ENCODE data around the gene PSMD13.
A peak's percentile ranks its signal among the peaks of the same experiment; 100 is the strongest.
"Not testable (repeated sequence)": the region's sequence is repeated elsewhere in the genome, so short reads cannot be mapped to it uniquely, and the experiment has no call there.

Gene PSMD13

DNA sequence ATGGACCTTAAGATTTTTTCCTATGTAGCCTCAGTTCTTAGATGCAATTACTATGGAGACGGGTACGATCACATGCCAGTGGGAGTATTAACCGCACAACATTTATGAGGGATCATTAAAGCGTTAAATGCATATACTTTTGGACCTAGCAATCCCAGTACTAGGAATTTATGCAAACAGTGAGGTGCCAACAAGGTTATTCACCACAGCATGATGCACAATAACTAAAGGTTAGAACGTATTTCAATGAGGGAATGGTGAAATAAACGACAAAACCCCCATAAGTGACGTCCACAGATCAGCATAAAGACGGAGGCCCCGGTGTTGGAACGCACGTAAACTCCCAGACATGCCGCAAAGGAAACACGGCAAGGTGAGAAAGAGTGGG, 1.2 kb upstream of the PSMD13 start:
- peak overlapping the region; percentile 84 for H3K4me3 ChIP-seq (ENCODE audit: low read length)
- DNase-seq (ENCODE audit: low read depth, low spot score): no peak

GRCh38 chr11:235997-236773, 591 bp upstream of the PSMD13 start, which contains the start of gene SIRT3:
TSS of gene SIRT3 (minus strand) at chr11:236342. CDS start at chr11:236328, 14 bp downstream.
- H3K4me3 ChIP-seq (ENCODE audit: low read length): peak within 1 kb of the TSS; percentile 84
- DNase-seq (ENCODE audit: low read depth, low spot score): peak; percentile 74

DNA sequence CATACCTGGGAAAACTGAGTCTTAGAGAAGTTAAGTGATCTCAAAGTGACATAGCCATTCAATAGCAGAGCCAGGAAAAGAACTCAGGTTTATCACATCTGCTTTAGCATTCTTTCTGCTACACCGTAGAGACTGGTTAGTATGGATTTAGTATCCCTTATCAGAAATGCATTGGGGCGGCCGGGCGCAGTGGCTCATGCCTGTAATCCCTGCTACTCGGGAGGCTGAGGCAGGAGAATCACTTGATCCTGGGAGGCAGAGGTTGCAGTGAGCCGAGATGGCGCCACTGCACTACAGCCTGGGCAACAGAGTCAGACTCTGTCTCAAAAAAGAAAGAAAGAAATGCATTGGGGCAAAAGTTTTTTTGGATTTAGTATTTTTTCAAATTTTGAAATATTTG, 1.6 kb downstream of the PSMD13 start:
- DNase-seq (ENCODE audit: low read depth, low spot score): not testable (repeated sequence)
- peak overlapping the region; percentile 73 for H3K4me3 ChIP-seq (ENCODE audit: low read length)

DNA sequence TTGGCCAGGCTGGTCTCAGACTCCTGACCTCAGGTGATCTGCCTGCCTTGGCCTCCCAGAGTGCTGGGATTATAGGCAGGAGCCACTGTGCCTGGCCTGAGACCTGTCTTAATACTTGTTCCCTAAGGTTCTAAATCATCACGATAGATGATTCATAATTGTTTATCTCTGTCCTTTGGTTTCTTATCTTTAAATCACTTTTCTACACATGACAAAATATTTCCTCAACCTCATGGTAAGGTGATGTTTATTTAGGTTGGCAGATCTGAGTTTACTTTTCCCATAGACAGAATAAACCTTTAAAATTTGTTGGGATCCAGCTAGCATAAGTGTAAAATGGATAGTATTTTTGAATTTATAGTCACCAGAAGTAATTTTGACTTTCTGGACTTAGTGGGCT, 3.5 kb downstream of the PSMD13 start:
- H3K4me3 ChIP-seq (ENCODE audit: low read length): no peak overlapping the region
- no peak for DNase-seq (ENCODE audit: low read depth, low spot score)

GRCh38 chr11:241634-242033, 4.9 kb downstream of the PSMD13 start:
- H3K4me3 ChIP-seq (ENCODE audit: low read length): no peak overlapping the region
- DNase-seq (ENCODE audit: low read depth, low spot score): no peak

DNA sequence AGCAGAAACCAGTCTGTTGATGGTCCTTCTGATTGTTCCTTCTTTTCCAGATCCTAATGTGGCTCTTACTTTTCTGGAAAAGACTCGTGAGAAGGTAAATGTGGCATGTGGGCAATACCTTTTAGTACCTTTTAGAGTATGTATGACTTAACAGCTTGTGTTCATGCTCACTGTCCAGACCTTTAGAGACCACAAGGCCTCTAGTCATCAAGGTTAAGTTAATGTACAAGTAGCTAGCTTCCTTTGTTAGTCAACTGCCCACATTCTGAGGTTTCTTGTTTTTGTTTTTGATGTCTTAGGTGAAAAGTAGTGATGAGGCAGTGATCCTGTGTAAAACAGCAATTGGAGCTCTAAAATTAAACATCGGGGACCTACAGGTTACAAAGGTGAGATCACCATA, 7.6 kb downstream of the PSMD13 start:
- H3K4me3 ChIP-seq (ENCODE audit: low read length): no peak overlapping the region
- no peak for DNase-seq (ENCODE audit: low read depth, low spot score)

- DNase-seq (ENCODE audit: low read depth, low spot score): no peak
- H3K4me3 ChIP-seq (ENCODE audit: low read length): no peak overlapping the region
These were observed 12.3 kb downstream of the PSMD13 start for GRCh38 chr11:249062-249461.

- H3K4me3 ChIP-seq (ENCODE audit: low read length): no peak overlapping the region
- DNase-seq (ENCODE audit: low read depth, low spot score): no peak
These were observed 13.5 kb downstream of the PSMD13 start for GRCh38 chr11:250274-250673.

DNA sequence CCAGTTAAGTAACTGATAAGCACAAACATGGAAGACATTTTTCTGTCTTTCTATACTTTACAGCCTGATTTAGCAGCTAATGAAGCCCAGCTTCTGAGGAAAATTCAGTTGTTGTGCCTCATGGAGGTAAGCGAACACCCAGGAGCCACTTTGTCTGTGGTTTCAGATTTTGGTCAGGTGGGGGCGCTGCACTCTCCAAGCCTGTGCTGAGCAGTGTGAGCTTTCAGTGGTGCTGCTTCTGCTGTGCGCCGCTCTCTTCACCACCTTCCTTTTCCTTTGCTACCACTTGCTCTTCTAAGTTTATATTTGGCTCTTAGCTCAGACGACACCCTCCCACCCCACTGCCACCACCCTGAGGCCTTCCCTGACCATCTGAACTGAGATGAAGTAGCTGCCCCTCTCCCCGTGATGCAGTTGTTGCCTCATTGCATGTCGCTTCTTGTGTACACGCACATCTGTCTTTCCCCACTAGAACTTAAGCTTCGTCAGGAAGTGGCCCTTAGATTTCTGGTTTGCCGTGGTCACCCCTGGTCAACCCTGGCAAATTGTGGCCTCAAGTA, 14.0 kb downstream of the PSMD13 start:
- DNase-seq (ENCODE audit: low read depth, low spot score): peak; percentile 35
- no peak overlapping the region for H3K4me3 ChIP-seq (ENCODE audit: low read length)

- no peak overlapping the region for H3K4me3 ChIP-seq (ENCODE audit: low read length)
- no peak for DNase-seq (ENCODE audit: low read depth, low spot score)
These were observed 14.8 kb downstream of the PSMD13 start for GRCh38 chr11:251550-251949.

GRCh38 chr11:252666-253065, 15.9 kb downstream of the PSMD13 start:
- no peak for DNase-seq (ENCODE audit: low read depth, low spot score)
- no peak overlapping the region for H3K4me3 ChIP-seq (ENCODE audit: low read length)

GRCh38 chr11:253160-253885, 16.5 kb downstream of the PSMD13 start:
- no peak for DNase-seq (ENCODE audit: low read depth, low spot score)
- H3K4me3 ChIP-seq (ENCODE audit: low read length): no peak overlapping the region

DNA sequence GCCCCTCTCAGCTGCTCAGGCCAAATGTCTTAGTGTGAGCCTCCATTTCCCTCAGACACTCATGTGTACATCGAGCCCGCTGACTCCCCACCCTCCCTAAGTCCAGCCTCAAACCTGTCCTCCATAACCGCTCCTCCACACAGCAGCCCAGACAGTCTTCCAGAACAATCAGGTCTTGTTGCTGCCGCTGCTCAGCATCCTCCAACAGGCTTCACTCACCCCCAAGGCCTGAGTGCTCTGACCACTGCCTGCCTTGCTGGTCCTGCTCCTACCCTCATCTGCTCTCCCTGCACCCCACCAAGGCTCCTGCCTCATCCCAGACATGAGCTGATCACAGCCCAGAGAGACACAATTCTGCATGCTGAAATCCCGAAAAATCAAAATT, 17.1 kb downstream of the PSMD13 start:
- H3K4me3 ChIP-seq (ENCODE audit: low read length): no peak overlapping the region
- DNase-seq (ENCODE audit: low read depth, low spot score): no peak

DNA sequence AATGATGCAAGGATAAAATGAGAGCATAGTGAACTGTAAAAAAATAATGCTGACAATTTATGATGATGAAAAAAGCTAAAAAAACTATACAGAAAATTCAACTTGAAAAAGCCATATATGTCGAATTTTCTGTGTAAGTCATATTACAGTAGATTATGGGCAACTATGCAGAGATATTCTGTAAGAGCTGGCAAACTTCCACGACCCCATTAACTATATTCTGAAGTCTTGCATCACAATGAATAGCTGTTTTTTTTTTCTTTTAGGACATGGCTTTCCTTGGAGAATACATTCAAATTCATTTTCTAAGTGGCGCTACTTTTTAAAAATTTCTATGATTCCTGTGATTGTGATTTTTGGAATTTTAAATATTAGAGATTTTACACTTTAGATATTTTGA, 18.4 kb downstream of the PSMD13 start:
- no peak overlapping the region for H3K4me3 ChIP-seq (ENCODE audit: low read length)
- no peak for DNase-seq (ENCODE audit: low read depth, low spot score)

GRCh38 chr11:255816-256215, 19.0 kb downstream of the PSMD13 start:
- H3K4me3 ChIP-seq (ENCODE audit: low read length): no peak overlapping the region
- DNase-seq (ENCODE audit: low read depth, low spot score): no peak

DNA sequence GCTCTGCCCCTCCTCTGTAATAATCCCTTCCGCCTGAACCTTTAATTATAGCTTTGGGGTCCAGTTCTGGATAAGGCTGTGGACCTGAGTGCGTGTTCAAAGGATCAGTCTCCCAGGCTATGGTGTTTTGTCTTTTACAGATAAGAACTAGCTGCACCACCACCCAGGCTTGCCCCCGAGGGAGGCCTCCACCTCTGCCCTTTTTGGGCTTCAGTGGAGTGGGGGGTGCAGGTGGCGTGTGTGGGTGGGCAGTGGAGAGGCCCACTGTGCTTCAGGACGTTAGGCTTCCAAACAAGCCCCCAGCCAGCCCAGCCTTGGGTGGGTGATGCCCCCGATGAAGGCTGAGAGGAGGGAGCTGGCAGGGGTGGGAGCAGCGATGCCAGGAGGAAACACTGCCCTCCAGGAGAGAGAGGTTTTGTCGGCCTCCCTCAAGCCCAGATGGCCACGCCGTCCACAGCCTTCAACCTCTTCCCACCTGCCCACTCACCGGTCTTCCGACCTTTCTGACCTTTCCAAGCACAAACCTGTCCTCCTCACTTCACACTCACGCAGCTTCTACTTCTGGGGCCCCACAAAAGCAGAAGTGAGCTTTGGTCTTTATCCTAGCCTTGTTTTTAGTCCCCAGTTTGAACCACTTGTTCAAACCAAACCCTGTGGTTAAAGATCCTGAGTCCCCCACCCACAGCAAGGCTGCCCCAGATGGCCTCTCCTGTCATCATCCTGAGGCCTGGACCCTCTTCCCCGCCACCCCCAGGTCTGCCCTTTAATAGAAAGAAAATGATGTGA, 20.4 kb downstream of the PSMD13 start:
- no peak overlapping the region for H3K4me3 ChIP-seq (ENCODE audit: low read length)
- DNase-seq (ENCODE audit: low read depth, low spot score): no peak

- DNase-seq (ENCODE audit: low read depth, low spot score): no peak
- H3K4me3 ChIP-seq (ENCODE audit: low read length): no peak overlapping the region
These were observed 21.2 kb downstream of the PSMD13 start for GRCh38 chr11:257766-258493.

DNA sequence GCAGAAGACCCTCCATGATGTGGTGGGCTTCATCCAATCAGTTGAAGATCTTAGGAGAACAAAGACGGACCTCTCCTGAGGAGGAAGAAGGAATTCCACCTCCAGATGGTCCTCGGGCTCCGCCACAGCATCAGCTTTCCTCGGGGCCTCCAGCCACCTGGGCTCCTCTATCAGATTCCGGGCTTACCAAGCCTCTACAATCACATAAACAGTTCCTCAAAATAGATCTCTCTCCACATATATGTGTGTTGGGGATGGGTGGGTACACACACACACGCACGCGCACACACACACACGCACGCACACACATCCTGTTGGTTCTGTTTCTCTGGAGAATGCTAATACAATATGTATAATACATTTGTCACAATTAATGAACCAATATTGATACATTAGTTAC, 22.6 kb downstream of the PSMD13 start:
- no peak overlapping the region for H3K4me3 ChIP-seq (ENCODE audit: low read length)
- DNase-seq (ENCODE audit: low read depth, low spot score): no peak

- no peak overlapping the region for H3K4me3 ChIP-seq (ENCODE audit: low read length)
- DNase-seq (ENCODE audit: low read depth, low spot score): no peak
These were observed 24.8 kb downstream of the PSMD13 start for GRCh38 chr11:261624-262023.

Measured in Jurkat, Clone E6-1 (cell line).